Spleen (tissue), 11 donors: ENCODE data around the gene AP2S1. TPM values are rescaled to one million over a fixed set of nuclear protein-coding genes. Genes with fewer than 3 reads are reported as not detected.
A peak's percentile ranks its signal among the peaks of the same experiment; 100 is the strongest.
"Not testable (repeated sequence)": the region's sequence is repeated elsewhere in the genome, so short reads cannot be mapped to it uniquely, and the experiment has no call there.

Experiments used
- DNase-seq: peaks from one replicate; pipeline ENCODE4 v3.0.0-alpha.2; 2020
- H3K27ac ChIP-seq, 8 donors: fragments of 200-600 bp; sonication (generic) in 7 of 8; 1 replicate in 4 of 8; 2 replicates in 4 of 8; pipeline versions ENCODE4 v1.5.0 to v1.8.0; 2016 to 2021; ENCODE audit warnings: inconsistent platforms in 4 of 8, mild to moderate bottlenecking in 4 of 8, moderate library complexity in 1 of 8
- H3K27me3 ChIP-seq, 7 donors: fragments of 200-600 bp; sonication (generic) in 6 of 7; replicated peaks in 1 of 7; 1 replicate in 4 of 7; 2 replicates in 3 of 7; pipeline versions ENCODE4 v1.5.0 to v1.8.0; 2016 to 2021; ENCODE audit warnings: inconsistent platforms in 3 of 7, mild to moderate bottlenecking in 1 of 7
- H3K36me3 ChIP-seq, 6 donors: fragments of 200-600 bp; sonication (generic) in 5 of 6; 1 replicate in 4 of 6; 2 replicates in 2 of 6; pipeline versions ENCODE4 v1.5.0 to v1.8.0; 2016 to 2021; ENCODE audit warnings: inconsistent platforms in 2 of 6
- H3K4me1 ChIP-seq, 6 donors: fragments of 200-600 bp; sonication (generic) in 5 of 6; 1 replicate in 3 of 6; 2 replicates in 3 of 6; pipeline versions ENCODE4 v1.5.0 to v1.8.0; 2016 to 2021; ENCODE audit warnings: inconsistent platforms in 3 of 6
- H3K4me3 ChIP-seq, 8 donors: fragments of 200-600 bp; sonication (generic) in 7 of 8; 1 replicate in 4 of 8; 2 replicates in 4 of 8; pipeline versions ENCODE4 v1.5.0 to v1.8.0; 2016 to 2021; ENCODE audit warnings: inconsistent platforms in 4 of 8, mild to moderate bottlenecking in 4 of 8, moderate library complexity in 2 of 8
- H3K9me3 ChIP-seq, 8 donors: fragments of 200-600 bp; sonication (generic) in 7 of 8; 1 replicate in 4 of 8; 2 replicates in 4 of 8; pipeline versions ENCODE4 v1.5.0 to v1.8.0; 2016 to 2021; ENCODE audit warnings: inconsistent platforms in 4 of 8
- POLR2A ChIP-seq, 3 donors: fragments of 450-650 bp; IDR thresholded peaks; one replicate each; pipeline ENCODE4 v1.5.1; 2017; ENCODE audit warnings: antibody characterized with exemption in 3 of 3, mild to moderate bottlenecking in 1 of 3
- POLR2AphosphoS5 ChIP-seq, 3 donors: sonication (generic); formaldehyde crosslinking; IDR thresholded peaks; one replicate each; pipeline ENCODE4 v1.5.1; 2017; ENCODE audit warnings: antibody characterized with exemption in 3 of 3
- WGBS, 5 donors: extraction: QIAGEN DNeasy Blood & Tissue Kit in 3 of 5; methylation state at CpG; one replicate each; pipeline versions ENCODE4 v1.1.5 to v1.1.7; 2013 to 2018; 5-methylcytosine and 5-hydroxymethylcytosine counted together
- intact Hi-C: fragments of 100-400 bp; cut with DNase I; formaldehyde crosslinking; loops from one replicate; pipeline ENCODE4 v1.15.0; 2023; ENCODE audit warnings: low total_unique reads
- polyA plus RNA-seq, 3 donors: library from polyadenylated mRNA; stranded (reverse); fragments of 200-250 nt; gene quantifications; one replicate each; pipeline ENCODE4 v1.2.1, GENCODE V29; 2013
- total RNA-seq, 7 donors: library from RNA; depleted of rRNA in 3 of 7; stranded (reverse); fragments of >200 nt in 3 of 7; fragmentation: NEBNext Ultra II Directional in 4 of 7; extraction: Animal tissue kit (Norgen Biotek cat#: 25700) in 4 of 7; gene quantifications; one replicate each; pipeline versions ENCODE4 v1.1.0 to v1.2.1, GENCODE V29; 2016 to 2021
- TF ChIP-seq, protein P1 (sequence below), 11 experiments: fragments of 200-600 bp in 7 of 11; fragments of 450-650 bp in 4 of 11; sonication (generic) in 4 of 11; IDR thresholded peaks in 8 of 11; conservative IDR thresholded peaks in 3 of 11; 1 replicate in 7 of 11; 2 replicates in 4 of 11; pipeline versions ENCODE4 v1.4.0 to v1.8.0; 2016 to 2021; ENCODE audit warnings: antibody characterized with exemption in 11 of 11, inconsistent platforms in 4 of 11, mild to moderate bottlenecking in 1 of 11
- donor health status: healthy with polysubstance abuse.
- donor health status: DM: no; HTN: no; CAD: no; lungs with moderate emphysema.
- donor health status: DM: no; HTN: no; CAD: no.
- donor health status: Bipolar disorder and iron deficiency.
- donor health status: healthy.
- donor health status: DM: no; HTN: no; CAD: no.
- donor health status: DM: yes; HTN: yes; CAD: no.

The AP2S1 gene
- total and polyA plus RNA-seq, 10 donors = 58.0 to 145 (median 110) TPM

DNA sequence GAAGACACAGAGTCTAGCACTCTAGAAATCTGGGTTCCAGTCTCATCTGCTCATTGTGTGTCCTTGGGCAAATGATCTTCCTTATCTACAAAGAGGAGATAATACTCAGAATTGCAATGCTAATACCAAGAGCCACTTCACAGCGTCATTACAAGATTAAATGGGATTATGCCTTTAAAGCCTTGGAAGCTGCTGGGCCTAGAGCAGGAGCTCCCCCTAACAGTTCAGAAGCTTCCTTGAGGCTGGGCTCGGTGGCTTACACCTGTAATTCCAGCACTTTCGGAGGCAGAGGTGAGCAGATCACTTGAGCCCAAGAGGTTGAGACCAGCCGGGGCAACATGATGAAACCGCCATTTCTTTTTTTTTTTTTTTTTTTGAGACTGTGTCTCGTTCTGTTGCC, 27.6 kb downstream of the AP2S1 start:
- Histone ChIP-seq H3K27me3 (no peaks in the 10 kb centered on the region), H3K36me3 (no peaks in the 10 kb centered on the region), H3K4me3 (no peak overlapping the region), H3K27ac (peak overlapping the region in 5 of 8 donors; percentile 76 to 89 (median 82)), H3K4me1 (peaks cover 17 to 59% (median 45%) of the 10 kb centered on the region in 6 donors), H3K9me3 (no peaks in the 10 kb centered on the region)
- WGBS, 5 donors = 84 to 96% (median 93%) methylated on average over 6 of the region's 6 CpGs
- intact Hi-C loops = no loop called here
- TF ChIP-seq POLR2A (IDR thresholded peaks at IDR 0.05) = no peak
- TF ChIP-seq, protein P1, sequence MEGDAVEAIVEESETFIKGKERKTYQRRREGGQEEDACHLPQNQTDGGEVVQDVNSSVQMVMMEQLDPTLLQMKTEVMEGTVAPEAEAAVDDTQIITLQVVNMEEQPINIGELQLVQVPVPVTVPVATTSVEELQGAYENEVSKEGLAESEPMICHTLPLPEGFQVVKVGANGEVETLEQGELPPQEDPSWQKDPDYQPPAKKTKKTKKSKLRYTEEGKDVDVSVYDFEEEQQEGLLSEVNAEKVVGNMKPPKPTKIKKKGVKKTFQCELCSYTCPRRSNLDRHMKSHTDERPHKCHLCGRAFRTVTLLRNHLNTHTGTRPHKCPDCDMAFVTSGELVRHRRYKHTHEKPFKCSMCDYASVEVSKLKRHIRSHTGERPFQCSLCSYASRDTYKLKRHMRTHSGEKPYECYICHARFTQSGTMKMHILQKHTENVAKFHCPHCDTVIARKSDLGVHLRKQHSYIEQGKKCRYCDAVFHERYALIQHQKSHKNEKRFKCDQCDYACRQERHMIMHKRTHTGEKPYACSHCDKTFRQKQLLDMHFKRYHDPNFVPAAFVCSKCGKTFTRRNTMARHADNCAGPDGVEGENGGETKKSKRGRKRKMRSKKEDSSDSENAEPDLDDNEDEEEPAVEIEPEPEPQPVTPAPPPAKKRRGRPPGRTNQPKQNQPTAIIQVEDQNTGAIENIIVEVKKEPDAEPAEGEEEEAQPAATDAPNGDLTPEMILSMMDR (IDR thresholded peaks at IDR 0.05 in 8 of 11, conservative IDR thresholded peaks at IDR 0.05 in 3 of 11) = no peak
- no peak for TF ChIP-seq POLR2AphosphoS5 (IDR thresholded peaks at IDR 0.05)
- no peak for DNase-seq

DNA sequence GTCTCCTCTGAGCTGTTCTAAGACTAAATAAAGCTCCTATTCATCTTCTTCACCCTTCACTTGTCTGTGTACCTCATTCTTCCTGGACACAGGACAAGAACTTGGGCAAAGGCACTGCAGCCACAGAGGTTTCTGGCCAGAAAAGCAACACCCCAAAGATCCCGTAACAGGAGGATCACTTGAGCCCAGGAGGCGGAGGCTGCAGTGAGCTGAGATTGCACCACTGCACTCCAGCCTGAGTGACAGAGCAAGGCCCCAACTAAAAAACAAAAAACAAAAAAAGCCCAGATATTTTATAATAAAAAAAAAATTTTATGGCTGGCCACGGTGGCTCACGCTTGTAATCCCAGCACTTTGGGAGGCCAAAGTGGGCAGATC, 28.2 kb downstream of the AP2S1 start:
- DNase-seq, H3K9me3 ChIP-seq, H3K36me3 ChIP-seq, H3K27me3 ChIP-seq, intact Hi-C loops: not testable (repeated sequence)
- Histone ChIP-seq H3K27ac (peak overlapping the region in 7 of 8 donors; percentile 66 to 89 (median 79)), H3K4me1 (peaks cover 17 to 59% (median 45%) of the 10 kb centered on the region in 6 donors), H3K4me3 (peak overlapping the region in 1 of 8 donors; percentile 15)
- WGBS, 5 donors = 81 to 96% (median 92%) methylated on average over 4 of the region's 4 CpGs

DNA sequence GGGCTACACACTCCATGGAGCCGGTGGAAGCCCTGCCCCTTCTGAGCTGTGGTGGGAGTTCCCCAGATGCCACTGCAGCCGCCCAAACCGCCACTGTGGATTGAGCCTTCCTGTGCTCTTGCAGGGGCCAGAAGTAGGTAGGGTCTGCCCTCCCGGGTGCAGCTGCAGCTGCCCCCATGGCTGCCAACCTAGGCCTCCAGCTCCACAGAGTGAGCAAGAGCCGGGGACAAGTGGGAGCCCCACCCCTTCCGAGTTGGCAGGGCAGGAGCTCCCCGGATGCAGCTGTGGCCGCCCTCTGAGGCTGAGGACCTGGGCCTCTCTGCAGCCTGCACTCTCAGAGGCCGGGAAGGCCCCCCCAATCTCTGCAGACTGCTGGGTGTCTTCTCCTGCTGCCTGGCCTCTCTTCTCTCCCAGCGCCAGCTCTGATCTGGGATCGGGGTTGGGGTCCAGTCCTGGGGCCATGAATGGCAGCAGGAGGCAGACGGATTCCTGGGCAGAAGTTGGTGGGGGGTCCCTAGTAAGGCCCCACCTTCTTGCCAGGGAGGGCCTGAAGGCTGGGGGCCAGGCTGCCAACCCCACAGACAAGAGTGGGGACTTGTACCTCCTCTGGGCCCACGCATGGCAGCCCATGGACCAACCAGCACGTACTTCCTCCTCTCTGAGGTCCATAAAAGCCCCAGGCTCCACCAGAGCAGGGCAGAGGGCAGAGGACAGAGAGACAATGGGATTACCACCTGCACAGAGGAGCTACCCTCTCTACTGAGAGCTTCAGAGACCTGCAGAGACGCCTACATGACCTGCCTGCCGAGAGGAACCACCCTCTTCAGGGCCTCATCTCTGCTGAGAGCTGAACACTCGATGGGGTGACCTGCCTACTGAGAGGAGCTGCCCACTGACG, 28.9 kb downstream of the AP2S1 start:
- H3K9me3 ChIP-seq = no peaks in the 10 kb centered on the region
- TF ChIP-seq POLR2A (IDR thresholded peaks at IDR 0.05) (peak in 2 of 3 donors; percentile 49 to 56), POLR2AphosphoS5 (IDR thresholded peaks at IDR 0.05) (peak; percentile 68 to 88 (median 76))
- TF ChIP-seq, protein P1 (IDR thresholded peaks at IDR 0.05 in 8 of 11, conservative IDR thresholded peaks at IDR 0.05 in 3 of 11) = peak in 1 of 11 experiments; percentile 9
- H3K4me1 ChIP-seq = peaks cover 17 to 59% (median 45%) of the 10 kb centered on the region in 6 donors
- H3K27me3 ChIP-seq = no peaks in the 10 kb centered on the region
- intact Hi-C loops = no loop called here
- WGBS, 5 donors = 30 to 73% (median 39%) methylated on average over 9 to 18 of the region's 18 CpGs
- peak overlapping the region; percentile 45 to 89 (median 78) for H3K27ac ChIP-seq
- H3K36me3 ChIP-seq = no peaks in the 10 kb centered on the region
- peak; percentile 93 for DNase-seq
- H3K4me3 ChIP-seq = peak overlapping the region in 2 of 8 donors; percentile 13 to 15

DNA sequence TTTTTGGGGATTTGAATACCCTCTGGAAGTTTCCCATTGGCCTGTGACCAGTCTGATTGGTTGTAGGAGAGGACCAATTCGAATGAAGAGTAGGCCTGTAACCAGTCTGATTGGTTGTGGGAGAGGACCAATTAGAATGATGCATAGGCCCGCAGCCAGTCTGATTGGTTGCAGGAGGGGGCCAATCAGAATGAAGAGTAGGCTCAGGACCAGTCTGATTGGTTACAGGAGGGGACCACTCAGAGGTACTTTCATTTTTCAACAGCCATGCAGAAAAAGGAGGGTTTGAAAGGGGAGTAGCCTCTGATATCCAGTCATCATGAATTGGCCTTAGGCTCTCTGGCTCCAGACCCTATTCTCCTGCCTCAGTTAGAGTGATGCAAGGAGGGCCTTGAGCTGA, 31.8 kb downstream of the AP2S1 start:
- no peaks in the 10 kb centered on the region for H3K36me3 ChIP-seq
- peaks cover 17 to 48% (median 34%) of the 10 kb centered on the region in 6 donors for H3K4me1 ChIP-seq
- H3K27me3 ChIP-seq = no peaks in the 10 kb centered on the region
- no peaks in the 10 kb centered on the region for H3K9me3 ChIP-seq
- intact Hi-C loops = no loop called here
- WGBS, 5 donors = 89 to 94% (median 91%) methylated on average over 2 of the region's 2 CpGs
- H3K4me3 ChIP-seq = no peak overlapping the region
- TF ChIP-seq, protein P1 (IDR thresholded peaks at IDR 0.05 in 8 of 11, conservative IDR thresholded peaks at IDR 0.05 in 3 of 11) = no peak
- peak overlapping the region in 1 of 8 donors; percentile 89 for H3K27ac ChIP-seq
- no peak for DNase-seq
